IMR-90 (cell line): Measurements from ENCODE around the gene GTPBP6. TPM values are rescaled to one million over a fixed set of nuclear protein-coding genes. Genes with fewer than 3 reads are reported as not detected.
"Not testable (repeated sequence)": the region's sequence is repeated elsewhere in the genome, so short reads cannot be mapped to it uniquely, and the experiment has no call there.

Experiments
- ATAC-seq: fragments of 200-7000 bp; cut with Tn5 transposase; 2 replicates; pipeline ENCODE4 v1.9.1; 2020; ENCODE audit warnings: low read depth, mild to moderate bottlenecking, moderate library complexity
- BruUV-seq: library from RNA; stranded (reverse); fragments of 400-500 nt; replicated peaks from 2 replicates; lab custom pipeline; 2021; lab: Mats Ljungman, UMichigan
- CTCF ChIA-PET: fragments of 300-600 bp; formaldehyde crosslinking; extraction: SDS; loops from one replicate; lab custom pipeline; 2021; ENCODE audit warnings: antibody characterized with exemption; lab: Yijun Ruan, JAX
- POLR2A ChIA-PET: fragments of 300-600 bp; sonication (Branson Sonifier 250); formaldehyde crosslinking; loops from one replicate; lab custom pipeline; 2022; ENCODE audit warnings: antibody characterized with exemption; ENCODE audit not compliant: unreplicated experiment; lab: Charles Lee
- DNase-seq: peaks from one replicate; pipeline ENCODE4 v3.0.0; 2013
- H2AFZ ChIP-seq: replicated peaks from 2 replicates; pipeline ENCODE3; 2013; ENCODE audit warnings: low read length, mild to moderate bottlenecking; ENCODE audit not compliant: poor library complexity
- H2AK5ac ChIP-seq: 2 replicates; pipeline ENCODE4 v1.6.1; 2013; ENCODE audit warnings: low read depth, low read length, inconsistent platforms
- H2AK9ac ChIP-seq: replicated peaks from 2 replicates; pipeline ENCODE3; 2013; ENCODE audit warnings: mild to moderate bottlenecking, low read depth, low read length, moderate library complexity; ENCODE audit not compliant: poor library complexity
- H2BK120ac ChIP-seq: 2 replicates; pipeline ENCODE4 v1.6.1; 2013; ENCODE audit warnings: low read depth, low read length, inconsistent platforms
- H2BK15ac ChIP-seq: 3 replicates; pipeline ENCODE4 v1.6.1; 2013; ENCODE audit warnings: low read depth, low read length, inconsistent platforms
- H2BK20ac ChIP-seq: 2 replicates; pipeline ENCODE4 v1.6.1; 2013; ENCODE audit warnings: low read depth, mild to moderate bottlenecking, inconsistent platforms, low read length, moderate library complexity
- H2BK5ac ChIP-seq: 2 replicates; pipeline ENCODE4 v1.6.1; 2013; ENCODE audit warnings: mild to moderate bottlenecking, low read depth, low read length, inconsistent platforms; ENCODE audit not compliant: poor library complexity, severe bottlenecking
- H3K14ac ChIP-seq: replicated peaks from 2 replicates; pipeline ENCODE4 v1.6.1; 2013; ENCODE audit warnings: low read depth, low read length, inconsistent platforms
- H3K18ac ChIP-seq: 2 replicates; pipeline ENCODE4 v1.6.1; 2013; ENCODE audit warnings: low read depth, low read length, control low read depth
- H3K23ac ChIP-seq: 2 replicates; pipeline ENCODE4 v1.6.1; 2013; ENCODE audit warnings: low read depth, low read length, inconsistent platforms
- H3K27ac ChIP-seq: 2 replicates; pipeline ENCODE4 v1.5.1; 2013; ENCODE audit warnings: mild to moderate bottlenecking, control low read depth, low read length; ENCODE audit not compliant: insufficient read depth
- H3K27me3 ChIP-seq: 2 replicates; pipeline ENCODE4 v1.6.1; 2013; ENCODE audit warnings: low read length; ENCODE audit not compliant: control insufficient read depth, insufficient read depth
- H3K36me3 ChIP-seq: 2 replicates; pipeline ENCODE4 v1.6.1; 2013; ENCODE audit warnings: low read length, mixed read lengths; ENCODE audit not compliant: control insufficient read depth, insufficient read depth
- H3K4ac ChIP-seq: 2 replicates; pipeline ENCODE4 v1.6.1; 2013; ENCODE audit warnings: low read depth, low read length, inconsistent platforms
- H3K4me1 ChIP-seq: 2 replicates; pipeline ENCODE4 v1.6.1; 2013; ENCODE audit warnings: low read length, mixed read lengths; ENCODE audit not compliant: control insufficient read depth, insufficient read depth
- H3K4me2 ChIP-seq: 2 replicates; pipeline ENCODE4 v1.6.1; 2013; ENCODE audit warnings: low read depth, mild to moderate bottlenecking, control low read depth, low read length, moderate library complexity
- H3K4me3 ChIP-seq: 2 replicates; pipeline ENCODE4 v1.5.1; 2013; ENCODE audit warnings: low read depth, mild to moderate bottlenecking, control low read depth, low read length, moderate library complexity; ENCODE audit not compliant: insufficient read depth
- H3K56ac ChIP-seq: 2 replicates; pipeline ENCODE4 v1.6.1; 2013; ENCODE audit warnings: low read length, inconsistent platforms; ENCODE audit not compliant: insufficient read depth; ENCODE audit errors: extremely low read depth
- H3K79me1 ChIP-seq, 2 experiments: 2 replicates each; pipeline ENCODE4 v1.6.1; 2013; ENCODE audit warnings: low read length in 2 of 2, inconsistent platforms in 1 of 2, low read depth in 1 of 2
- H3K9ac ChIP-seq: 2 replicates; pipeline ENCODE4 v1.6.1; 2013; ENCODE audit warnings: low read depth, low read length, control low read depth
- H3K9me1 ChIP-seq: 2 replicates; pipeline ENCODE4 v1.6.1; 2013; ENCODE audit warnings: low read length, inconsistent platforms; ENCODE audit not compliant: insufficient read depth
- H3K9me3 ChIP-seq: 2 replicates; pipeline ENCODE4 v1.6.1; 2013; ENCODE audit warnings: low read length; ENCODE audit not compliant: control insufficient read depth, insufficient read depth
- H4K20me1 ChIP-seq: 2 replicates; pipeline ENCODE4 v1.6.1; 2013; ENCODE audit warnings: low read length, inconsistent platforms; ENCODE audit not compliant: insufficient read depth
- H4K5ac ChIP-seq: 2 replicates; pipeline ENCODE4 v1.6.1; 2013; ENCODE audit warnings: mild to moderate bottlenecking, low read depth, low read length, control low read depth
- H4K8ac ChIP-seq, 2 experiments: 2 replicates each; pipeline ENCODE4 v1.6.1; 2013; ENCODE audit warnings: low read depth in 2 of 2, low read length in 2 of 2, control low read depth in 1 of 2, inconsistent platforms in 1 of 2
- H4K91ac ChIP-seq: 2 replicates; pipeline ENCODE4 v1.6.1; 2013; ENCODE audit warnings: low read depth, low read length, inconsistent platforms; ENCODE audit not compliant: insufficient read depth
- CTCF ChIP-seq: conservative IDR thresholded peaks from 2 replicates; pipeline ENCODE4 v1.5.1; 2012; ENCODE audit warnings: mild to moderate bottlenecking, low read depth, low read length, improper control_type of control experiment
- WGBS, 2 experiments: methylation state at CpG; one replicate each; pipeline versions ENCODE4 v1.1.5 to v1.1.7; 2013; ENCODE audit warnings: missing lambda C conversion rate in 2 of 2; ENCODE audit not compliant: insufficient read length in 1 of 2; ENCODE audit errors: extremely low coverage in 2 of 2; 5-methylcytosine and 5-hydroxymethylcytosine counted together
- dilution Hi-C: fragments of 300-500 bp; cut with HindIII; formaldehyde crosslinking; loops from one replicate; pipeline ENCODE4 v1.14.3; 2018; ENCODE audit warnings: low sequenced_read_pairs; ENCODE audit not compliant: unreplicated experiment
- in situ Hi-C: fragments of 300-500 bp; cut with MboI; formaldehyde crosslinking; loops from 3 replicates; pipeline ENCODE4 v1.14.3; 2019; ENCODE audit warnings: low sequenced_read_pairs, inconsistent platforms, mixed read lengths
- intact Hi-C: fragments of 100-400 bp; cut with micrococcal nuclease; formaldehyde crosslinking; loops from 2 replicates; pipeline ENCODE4 v1.10.0; 2022
- polyA plus RNA-seq, 3 experiments: library from polyadenylated mRNA; depleted of rRNA; stranded (reverse); fragments of >200 nt; gene quantifications; 2 replicates each; pipeline ENCODE4 v1.2.3, GENCODE V29; 2012; ENCODE audit warnings: low replicate concordance in 1 of 3
- total RNA-seq: library from RNA; depleted of rRNA; stranded (reverse); fragments of >200 nt; gene quantifications from 2 replicates; pipeline ENCODE4 v1.2.3, GENCODE V29; 2012

GTPBP6 gene
- total and polyA plus RNA-seq, 2 of the 4 experiments (the other 2 are of a cell fraction) = 24.0 to 31.6 TPM

- TF ChIP-seq CTCF = no peak
These were observed 37.2 kb downstream of the GTPBP6 start, which contains the start of gene PLCXD1 (continued) for GRCh38 chrX:281166-281999.

GRCh38 chrX:280722-281121, 37.9 kb downstream of the GTPBP6 start:
- CTCF ChIA-PET, H2AK9ac ChIP-seq, in situ Hi-C loops, H3K23ac ChIP-seq, H4K20me1 ChIP-seq, H3K4me3 ChIP-seq, H4K5ac ChIP-seq, H3K27me3 ChIP-seq, BruUV-seq, H3K27ac ChIP-seq, H2BK5ac ChIP-seq, H4K91ac ChIP-seq, H3K14ac ChIP-seq, H3K4me1 ChIP-seq, H3K4ac ChIP-seq, H3K9me3 ChIP-seq, H3K9ac ChIP-seq, H2BK120ac ChIP-seq, H2AK5ac ChIP-seq, H4K8ac ChIP-seq, H3K56ac ChIP-seq, ATAC-seq, intact Hi-C loops, POLR2A ChIA-PET, DNase-seq, H3K18ac ChIP-seq, H2AFZ ChIP-seq, H2BK15ac ChIP-seq, H2BK20ac ChIP-seq, dilution Hi-C loops, H3K4me2 ChIP-seq: not testable (repeated sequence)
- Histone ChIP-seq H3K79me1 (peaks cover 9 to 33% of the 10 kb centered on the region in 2 experiments), H3K9me1 (peaks cover 11% of the 10 kb centered on the region), H3K36me3 (peaks cover 15% of the 10 kb centered on the region)
- no CpG with 5 or more reads among the region's 24 CpGs for WGBS, 2 experiments
